Dermis blood vessel endothelial cell (primary cell): ENCODE data around the gene PITPNM3. TPM values are rescaled to one million over a fixed set of nuclear protein-coding genes. Genes with fewer than 3 reads are reported as not detected.
"Not testable (repeated sequence)": the region's sequence is repeated elsewhere in the genome, so short reads cannot be mapped to it uniquely, and the experiment has no call there.

ENCODE experiments used
- DNase-seq: peaks from one replicate; pipeline ENCODE4 v3.0.0; 2010
- total RNA-seq: library from RNA; depleted of rRNA; stranded (reverse); fragments of >200 nt; gene quantifications from 2 replicates; pipeline ENCODE4 v1.2.3, GENCODE V29; 2014

Gene PITPNM3
- total RNA-seq, 1 donor from 2014 or later = 0.34 TPM

GRCh38 chr17:6497496-6498221, 58.7 kb downstream of the PITPNM3 start:
- DNase-seq = no peak

DNA sequence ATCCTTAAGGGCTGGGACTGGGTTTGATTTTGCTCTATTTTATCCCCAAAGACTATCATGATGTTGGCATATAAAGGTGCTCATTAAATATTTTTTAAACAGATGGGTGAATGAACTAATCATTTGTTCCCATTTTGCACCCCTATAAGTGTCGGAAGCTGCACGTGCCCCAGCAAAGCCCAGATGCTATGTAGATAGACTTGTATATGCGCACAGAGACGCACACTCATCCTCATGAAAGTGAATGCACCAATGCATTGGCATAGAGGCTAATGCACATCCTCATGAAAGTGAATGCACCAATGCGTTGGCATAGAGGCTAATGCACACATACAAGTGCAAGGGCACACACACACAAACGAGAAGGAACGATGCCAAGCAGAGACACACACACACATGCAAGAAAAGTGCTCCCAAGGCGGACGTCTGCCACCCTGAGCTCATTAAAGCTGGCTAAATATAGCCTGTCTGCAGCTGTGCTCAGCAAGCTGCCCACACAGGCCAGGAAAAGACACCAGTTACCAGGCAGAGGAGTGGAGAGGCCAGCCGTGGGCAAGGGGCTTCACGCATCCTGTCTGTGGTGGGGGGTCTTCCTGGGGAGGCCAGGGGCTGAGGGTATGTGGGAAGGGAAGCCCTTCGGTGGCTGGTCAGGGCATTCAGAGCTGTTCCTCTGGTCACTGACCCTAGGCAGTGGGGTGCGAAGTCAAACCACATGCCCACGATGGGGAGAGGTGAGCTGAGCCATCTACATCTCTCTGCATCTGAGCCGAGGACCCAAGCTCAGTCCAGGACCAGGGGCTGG, 59.5 kb downstream of the PITPNM3 start:
- no peak for DNase-seq

- DNase-seq = no peak
Measured at GRCh38 chr17:6496116-6496481, 60.3 kb downstream of the PITPNM3 start.

DNA sequence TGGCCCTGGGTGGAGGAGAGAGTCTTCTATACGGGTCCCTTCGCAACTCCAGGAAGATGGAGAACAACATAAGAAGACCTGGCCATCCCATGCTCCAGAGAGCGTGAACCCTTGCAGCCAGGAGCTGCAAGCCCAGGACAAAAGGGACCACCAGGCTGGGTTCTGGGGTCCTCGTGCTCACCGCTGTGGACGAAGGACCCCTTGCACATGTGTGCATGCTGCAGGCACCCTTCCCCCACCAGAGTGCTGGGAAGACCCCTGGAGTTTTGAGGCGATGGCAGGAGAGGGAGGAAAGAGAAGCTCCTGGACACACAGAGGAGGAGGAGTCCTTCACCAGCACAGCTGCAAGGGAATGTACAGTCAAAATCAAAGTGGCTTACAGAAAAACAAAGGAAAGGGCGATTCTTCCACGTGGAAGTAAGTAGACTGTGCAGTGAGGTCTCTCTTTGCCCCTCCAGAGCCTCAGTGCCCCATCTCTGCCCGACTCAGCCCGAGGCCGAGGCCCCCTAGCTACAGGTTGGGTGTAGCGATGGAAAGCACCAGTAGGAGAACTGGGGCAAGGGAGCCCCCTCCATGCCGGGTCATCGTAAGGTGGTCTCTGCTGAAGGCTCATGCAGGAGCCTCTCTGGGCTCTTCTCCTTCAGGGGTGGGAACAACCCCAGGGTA, 60.8 kb downstream of the PITPNM3 start:
- no peak for DNase-seq

- peak; percentile 36 for DNase-seq
Measured at GRCh38 chr17:6494239-6494941, 62.0 kb downstream of the PITPNM3 start.

DNA sequence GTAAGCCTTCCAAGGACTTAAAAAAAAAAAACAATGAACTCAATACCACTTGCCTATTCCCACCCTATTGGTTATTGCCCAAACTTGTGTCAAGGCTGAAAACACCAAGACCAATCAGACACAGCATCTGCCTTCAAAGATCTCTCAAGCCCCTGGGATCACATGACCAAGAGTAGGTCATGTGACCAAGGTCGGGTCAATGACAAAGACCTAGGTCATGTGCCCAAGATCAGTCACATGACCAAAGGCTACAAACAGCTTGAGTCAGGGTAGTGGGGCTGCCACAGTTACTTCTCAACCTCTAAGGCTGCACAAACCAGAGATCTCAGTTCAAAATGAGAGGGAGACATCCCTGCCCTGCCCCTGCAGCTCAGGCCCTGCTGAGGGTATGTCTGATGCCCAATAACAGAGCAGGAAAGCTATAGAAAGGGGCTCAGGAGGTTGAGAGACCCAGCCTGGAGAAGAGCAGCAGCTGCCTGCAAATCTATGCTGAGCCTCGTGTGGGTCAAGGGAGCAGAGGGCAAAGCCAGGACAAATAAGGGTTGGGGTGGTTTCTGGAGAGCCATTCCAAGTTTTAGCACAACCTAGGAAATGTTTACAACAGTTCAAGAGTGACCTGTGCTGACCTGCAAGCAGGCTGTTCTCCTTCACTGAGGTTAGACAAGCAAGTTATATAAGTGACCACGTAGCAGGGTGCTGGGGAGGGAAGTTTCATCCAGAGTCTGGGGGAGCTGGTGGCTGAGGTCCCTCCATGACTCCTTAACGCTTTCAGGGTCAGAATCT, 63.3 kb downstream of the PITPNM3 start:
- no peak for DNase-seq

- DNase-seq = no peak
Measured at GRCh38 chr17:6491071-6491700, 65.2 kb downstream of the PITPNM3 start.

DNA sequence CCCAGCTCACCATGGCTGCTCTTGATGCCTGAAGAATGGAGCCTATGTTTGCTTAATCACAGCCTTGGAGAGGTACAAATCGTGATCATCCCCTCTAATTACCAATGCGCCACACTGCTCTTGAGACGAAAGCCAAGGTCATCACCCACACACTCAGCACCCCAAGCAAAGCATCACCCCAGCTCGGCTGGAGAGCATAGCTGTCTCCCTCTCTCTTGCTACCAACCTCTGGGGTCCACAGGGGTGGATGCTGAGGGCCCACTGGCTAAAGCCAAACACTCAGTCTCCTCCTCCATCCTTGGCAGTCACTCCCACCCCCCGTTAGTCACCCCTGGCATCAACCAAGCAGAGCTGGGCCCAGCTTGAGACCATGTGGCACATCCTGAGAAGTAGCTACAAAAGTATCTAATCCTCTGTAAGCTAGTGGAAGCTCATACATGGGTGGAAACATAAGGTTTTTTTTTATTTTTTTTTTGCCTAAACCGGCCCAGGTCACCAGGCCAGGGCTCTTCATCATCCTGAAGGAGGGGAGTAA, 67.3 kb downstream of the PITPNM3 start:
- DNase-seq = no peak

DNA sequence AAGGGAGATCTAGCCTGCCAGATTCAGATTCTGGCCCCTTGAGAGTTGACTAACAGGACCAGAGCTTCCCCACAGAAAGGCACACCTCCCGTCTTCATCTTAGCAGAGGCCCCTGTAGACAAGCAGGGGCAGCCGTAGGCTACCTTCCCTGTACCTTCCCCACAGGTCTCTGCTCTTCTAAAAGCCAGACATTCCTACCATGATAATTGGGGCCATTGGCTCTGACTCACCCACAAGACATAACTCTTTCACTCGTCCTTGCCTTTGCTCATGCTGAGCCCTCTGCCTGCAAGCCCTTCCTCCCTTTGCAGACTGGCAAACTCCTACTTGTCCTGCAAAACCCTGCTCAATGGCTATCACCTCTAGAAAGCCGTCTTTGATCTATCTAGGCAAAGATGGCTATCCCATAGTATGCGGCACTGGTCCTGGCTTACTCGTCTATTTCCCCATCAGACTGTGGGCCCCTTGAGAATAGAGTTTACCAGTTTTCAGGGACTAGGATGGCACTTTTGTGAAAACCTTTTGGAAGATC, 68.3 kb downstream of the PITPNM3 start:
- no peak for DNase-seq

DNA sequence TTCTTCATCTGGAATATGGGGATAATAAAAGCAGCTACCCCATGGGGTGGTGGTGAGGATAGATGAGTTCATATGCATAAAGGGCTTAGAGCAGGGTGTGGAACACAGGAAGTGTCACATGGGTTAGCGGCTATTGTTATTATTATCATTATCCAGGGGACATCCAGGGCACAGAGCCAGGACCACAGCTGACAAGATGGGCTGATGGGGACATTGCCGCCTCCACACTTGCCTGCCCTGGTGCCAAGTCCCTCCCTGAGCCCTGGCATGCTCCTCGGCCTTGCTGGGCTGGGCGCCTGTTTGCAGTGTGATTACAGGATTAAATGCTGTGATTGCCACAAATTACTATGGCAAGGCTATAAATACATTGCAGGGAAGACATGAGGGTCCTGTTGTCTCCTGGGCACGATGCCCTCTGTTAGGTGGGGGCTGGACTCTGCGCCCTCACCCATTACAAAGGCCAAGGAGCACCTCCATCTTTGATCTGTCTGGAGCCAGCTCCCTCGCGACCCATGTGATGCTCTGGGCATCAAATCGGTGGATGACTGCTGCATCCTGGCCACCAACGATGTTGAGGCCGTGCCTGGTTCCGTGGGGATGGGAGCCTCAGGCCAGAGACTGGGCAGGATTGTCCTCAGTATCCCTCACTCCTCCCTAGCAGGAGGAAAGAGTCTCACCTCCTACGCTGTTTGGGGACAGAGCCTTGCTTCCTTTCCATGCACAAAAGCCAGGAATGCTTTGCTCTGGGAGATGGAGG, 68.9 kb downstream of the PITPNM3 start:
- no peak for DNase-seq

- no peak for DNase-seq
Measured at GRCh38 chr17:6485646-6486412, 70.5 kb downstream of the PITPNM3 start.

DNA sequence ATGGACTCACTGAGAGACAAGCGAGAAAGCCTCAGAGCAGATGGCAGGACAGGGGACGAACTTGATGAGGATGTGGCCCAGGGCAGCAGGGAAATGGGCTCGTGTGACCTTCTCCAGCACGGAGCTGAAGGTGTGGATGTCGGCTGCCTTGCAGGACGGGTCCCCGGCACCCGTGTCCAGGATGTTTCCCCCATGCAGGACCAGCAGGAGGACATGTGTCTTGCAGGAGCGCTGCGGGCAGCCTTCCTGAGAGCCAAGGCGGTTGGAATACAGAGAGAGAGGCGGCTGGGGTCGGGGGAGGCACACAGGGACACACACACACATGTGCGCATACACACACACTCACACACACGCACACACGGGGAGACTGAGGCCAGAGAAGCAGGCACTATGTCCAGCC, 72.8 kb downstream of the PITPNM3 start:
- DNase-seq = no peak

DNA sequence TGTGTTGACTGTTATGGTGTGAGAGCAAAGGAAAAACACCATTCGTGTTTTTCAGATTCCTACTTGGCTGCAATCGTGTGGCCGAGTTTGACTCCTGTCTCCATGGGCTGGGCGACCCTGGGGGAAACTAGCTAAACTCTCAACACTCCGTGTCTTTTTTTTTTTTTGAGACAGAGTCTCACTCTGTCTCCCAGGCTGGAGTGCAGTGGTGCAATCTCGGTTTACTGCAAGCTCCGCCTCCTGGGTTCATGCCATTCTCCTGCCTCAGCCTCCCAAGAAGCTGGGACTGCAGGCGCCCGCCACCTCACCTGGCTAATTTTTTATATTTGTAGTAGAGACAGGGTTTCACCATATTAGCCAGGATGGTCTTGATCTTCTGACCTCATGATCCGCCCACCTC, 73.6 kb downstream of the PITPNM3 start:
- not testable (repeated sequence) for DNase-seq

DNA sequence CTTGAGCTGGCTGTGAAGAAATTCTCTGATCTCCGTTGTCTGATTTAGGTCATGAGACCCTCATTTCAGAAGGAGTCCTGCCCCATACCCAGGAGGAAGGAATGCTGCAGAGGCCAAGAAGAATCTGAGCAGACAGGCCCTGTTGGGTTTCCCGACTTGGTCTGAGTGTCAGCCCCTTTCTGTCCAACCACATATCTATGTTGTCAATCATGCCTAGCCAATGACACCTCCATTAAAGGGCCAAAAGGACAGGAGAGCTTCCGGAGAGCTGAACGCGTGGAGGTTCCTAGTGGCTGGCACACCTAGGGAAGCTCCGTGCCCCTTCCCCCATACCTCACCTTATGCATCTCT, 74.3 kb downstream of the PITPNM3 start:
- no peak for DNase-seq

- DNase-seq = no peak
Measured at GRCh38 chr17:6480303-6480675, 76.1 kb downstream of the PITPNM3 start.

DNA sequence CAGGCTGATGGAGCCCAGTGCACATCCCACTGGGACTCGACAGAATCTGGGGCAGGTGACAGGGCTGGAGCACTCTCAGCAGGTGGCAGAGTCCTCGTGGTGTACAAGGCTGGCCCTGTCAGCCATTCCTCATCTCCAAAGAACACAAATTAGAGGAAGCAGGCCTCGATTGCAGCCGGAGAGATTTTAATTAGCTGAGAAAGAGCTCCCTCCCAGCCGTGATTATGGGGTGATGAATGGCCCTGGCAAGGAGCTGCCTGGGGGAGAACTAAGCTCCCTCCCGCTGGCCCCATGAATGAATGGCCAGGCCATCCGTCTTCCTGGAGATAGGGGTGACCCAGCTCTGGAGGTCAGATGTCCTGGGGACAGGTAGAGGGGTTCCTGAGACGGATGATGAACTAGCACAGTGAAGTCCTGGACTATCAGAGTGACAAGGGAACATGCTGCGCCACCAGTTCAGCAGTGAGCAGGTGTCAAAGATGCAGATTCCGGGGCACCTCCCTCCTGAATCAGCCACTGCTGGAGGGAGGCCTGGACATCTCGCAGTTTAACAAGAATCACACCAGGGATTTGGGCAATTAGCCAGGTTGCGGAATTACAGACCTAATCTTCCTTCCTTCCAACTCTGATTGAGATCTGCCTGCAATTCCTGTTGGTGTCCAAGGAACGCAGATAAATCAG, 76.6 kb downstream of the PITPNM3 start:
- peak; percentile 34 for DNase-seq

GRCh38 chr17:6478486-6478885, 77.9 kb downstream of the PITPNM3 start:
- no peak for DNase-seq

DNA sequence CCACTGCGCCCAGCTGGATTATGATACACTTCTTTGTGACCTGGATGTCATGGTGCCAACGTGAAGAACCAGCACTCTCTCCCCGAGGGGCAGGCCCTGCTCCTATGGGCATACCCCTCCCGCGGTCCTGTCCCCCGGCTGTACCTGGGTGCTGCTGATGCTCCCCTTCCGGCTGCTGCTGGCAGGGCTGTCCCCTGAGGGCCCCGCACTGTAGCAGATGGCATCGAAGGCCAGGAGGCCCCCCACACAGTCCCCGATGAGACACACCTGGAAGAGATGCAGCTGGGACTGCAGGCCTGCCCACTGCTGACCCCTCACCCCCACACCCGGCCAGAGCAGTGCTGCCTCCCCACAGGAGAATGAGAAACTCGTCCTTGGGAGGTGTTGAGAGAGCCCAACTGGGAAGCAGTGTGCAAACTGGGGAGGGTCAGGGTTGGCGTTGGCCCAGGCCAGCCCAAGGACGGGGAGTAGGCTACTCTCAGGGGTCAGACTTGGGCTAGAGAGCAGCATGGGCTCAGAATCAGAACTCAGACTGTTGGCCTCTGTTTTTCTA, 78.4 kb downstream of the PITPNM3 start:
- no peak for DNase-seq

- no peak for DNase-seq
Measured at GRCh38 chr17:6476810-6477179, 79.6 kb downstream of the PITPNM3 start.
